HEK293 (cell line): Measurements from ENCODE around the gene MISP.

Source experiments
- MYNN ChIP-seq: fragments of 450-650 bp; formaldehyde crosslinking; IDR thresholded peaks from 2 replicates; pipeline ENCODE4 v1.5.1; 2016; ENCODE audit warnings: missing biosample characterization, missing genetic modification characterization, borderline replicate concordance
- ZFP37 ChIP-seq: fragments of 450-650 bp; formaldehyde crosslinking; IDR thresholded peaks from 2 replicates; pipeline ENCODE4 v1.5.1; 2016; ENCODE audit warnings: missing biosample characterization, missing genetic modification characterization
- ZNF175 ChIP-seq: fragments of 450-650 bp; formaldehyde crosslinking; IDR thresholded peaks from 2 replicates; pipeline ENCODE4 v1.5.1; 2016; ENCODE audit warnings: missing biosample characterization, missing genetic modification characterization
- ZNF513 ChIP-seq: fragments of 450-650 bp; IDR thresholded peaks from 2 replicates; pipeline ENCODE4 v1.5.1; 2018; ENCODE audit warnings: missing biosample characterization, missing genetic modification characterization

GRCh38 chr19:756236-756635, 5.3 kb downstream of the MISP start:
- TF ChIP-seq MYNN (no peak), ZFP37 (tag by site-specific recombination) (no peak), ZNF513 (tag by site-specific recombination) (no peak), ZNF175 (no peak)
